Measurements from ENCODE around the gene MRPL21.

The MRPL21 gene

DNA sequence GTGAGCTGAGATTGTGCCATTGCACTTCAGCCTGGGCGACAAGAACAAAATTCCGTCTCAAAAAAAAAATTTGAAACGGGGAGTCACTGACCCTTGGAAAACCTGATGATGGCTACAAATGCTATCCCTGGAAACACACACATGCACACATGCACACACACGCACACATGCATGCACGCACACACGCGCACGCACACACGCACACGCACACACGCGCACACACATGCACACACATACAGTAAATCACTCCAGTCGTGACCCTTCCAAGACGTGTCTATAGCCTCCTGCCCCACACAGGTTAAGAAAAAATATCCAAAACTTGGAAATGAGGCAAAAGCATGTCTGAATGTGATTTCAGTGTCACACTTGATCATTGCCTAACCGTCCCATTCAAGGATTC, 55.2 kb downstream of the MRPL21 start:
- Mint-ChIP-seq H3K4me3 (no peak overlapping the region), H3K27ac (no peak overlapping the region), H3K4me1 (ENCODE audit: low read depth) (peaks cover 11% of the 10 kb centered on the region), H3K27me3 (peaks cover 5% of the 10 kb centered on the region), H3K9me3 (no peaks in the 10 kb centered on the region), H3K36me3 (ENCODE audit: low read depth) (no peaks in the 10 kb centered on the region)

DNA sequence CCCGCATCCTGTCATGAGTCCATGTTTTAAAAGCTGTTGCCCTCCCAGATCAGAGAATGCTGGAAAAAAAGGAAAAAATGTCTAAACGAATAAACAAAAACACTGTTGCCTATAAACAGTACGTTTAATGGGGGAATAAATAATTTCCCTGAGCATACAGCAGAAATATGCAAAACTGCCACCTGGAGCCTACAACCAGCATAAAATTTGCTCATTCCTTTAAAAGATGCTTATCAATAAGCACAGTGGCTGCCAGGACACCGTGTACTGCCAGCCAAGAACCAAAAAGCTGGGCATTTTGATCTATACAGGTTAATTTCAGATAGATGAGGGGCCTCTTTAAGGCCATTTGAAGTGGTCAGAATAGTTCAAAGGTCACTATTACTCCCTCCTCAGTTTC, 56.2 kb downstream of the MRPL21 start:
- no peak overlapping the region for H3K27ac Mint-ChIP-seq
- no peaks in the 10 kb centered on the region for H3K36me3 Mint-ChIP-seq (ENCODE audit: low read depth)
- no peaks in the 10 kb centered on the region for H3K9me3 Mint-ChIP-seq
- peaks cover 17% of the 10 kb centered on the region for H3K4me1 Mint-ChIP-seq (ENCODE audit: low read depth)
- no peak overlapping the region for H3K4me3 Mint-ChIP-seq
- no peaks in the 10 kb centered on the region for H3K27me3 Mint-ChIP-seq

DNA sequence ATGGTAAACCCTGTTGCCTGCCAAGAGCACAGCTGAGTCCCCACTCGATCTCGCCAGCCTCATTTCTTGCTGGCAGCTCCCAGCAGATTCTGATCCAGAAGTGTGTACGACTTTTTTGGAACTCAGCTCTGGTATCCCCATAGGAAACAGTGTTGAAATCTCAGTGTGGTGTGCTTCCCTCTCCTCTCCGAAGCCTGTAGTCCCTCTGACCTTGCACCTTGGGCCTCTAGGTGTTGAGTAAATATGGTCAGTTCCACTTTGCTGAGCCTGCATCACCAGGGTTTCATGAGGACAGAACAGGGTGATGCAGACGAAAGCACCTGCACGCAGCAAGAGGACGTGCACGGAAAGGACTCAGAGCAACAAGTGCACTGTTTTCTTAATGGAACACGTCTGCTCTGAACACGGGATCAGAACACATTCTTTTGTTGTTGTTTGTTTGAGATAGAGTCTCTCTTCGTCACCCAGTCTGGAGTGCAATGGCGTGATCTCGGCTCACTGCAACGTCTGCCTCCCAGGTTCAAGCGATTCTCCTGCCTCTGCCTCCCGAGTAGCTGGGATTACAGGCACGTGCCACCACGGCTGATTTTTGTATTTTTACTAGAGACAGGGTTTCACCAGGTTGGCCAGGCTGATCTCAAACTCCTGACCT, 58.2 kb downstream of the MRPL21 start:
- Mint-ChIP-seq H3K27me3 (no peaks in the 10 kb centered on the region), H3K4me1 (ENCODE audit: low read depth) (peaks cover 23% of the 10 kb centered on the region), H3K4me3 (no peak overlapping the region), H3K36me3 (ENCODE audit: low read depth) (no peaks in the 10 kb centered on the region), H3K9me3 (no peaks in the 10 kb centered on the region), H3K27ac (no peak overlapping the region)

- H3K36me3 Mint-ChIP-seq (ENCODE audit: low read depth): no peaks in the 10 kb centered on the region
- no peak overlapping the region for H3K27ac Mint-ChIP-seq
- H3K4me1 Mint-ChIP-seq (ENCODE audit: low read depth): peaks cover 30% of the 10 kb centered on the region
- H3K27me3 Mint-ChIP-seq: no peaks in the 10 kb centered on the region
- H3K9me3 Mint-ChIP-seq: no peaks in the 10 kb centered on the region
- no peak overlapping the region for H3K4me3 Mint-ChIP-seq
Measured at GRCh38 chr11:68844801-68845200, 58.8 kb downstream of the MRPL21 start.

DNA sequence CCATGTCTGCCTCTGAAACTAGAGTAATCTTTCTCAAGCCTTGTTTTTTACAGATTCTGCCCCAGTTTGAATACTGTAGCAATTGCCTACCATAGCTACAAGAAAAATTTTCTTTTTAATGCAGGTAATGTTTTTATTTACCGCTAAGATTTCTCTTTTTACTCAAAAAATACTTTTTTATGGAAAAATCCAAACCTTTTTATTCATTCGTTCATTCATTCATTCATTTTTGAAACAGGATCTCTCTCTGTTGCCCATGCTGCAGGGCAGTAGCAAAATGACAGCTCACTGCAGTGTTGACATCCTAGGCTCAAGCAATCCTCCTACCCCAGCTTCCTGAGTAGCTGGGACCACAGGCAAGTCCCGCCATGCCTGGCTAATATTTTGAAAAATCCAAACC, 59.3 kb downstream of the MRPL21 start:
- Mint-ChIP-seq H3K27ac (no peak overlapping the region), H3K4me3 (peak overlapping the region; percentile 90), H3K27me3 (no peaks in the 10 kb centered on the region), H3K9me3 (no peaks in the 10 kb centered on the region), H3K36me3 (ENCODE audit: low read depth) (no peaks in the 10 kb centered on the region), H3K4me1 (ENCODE audit: low read depth) (peaks cover 34% of the 10 kb centered on the region)

- Mint-ChIP-seq H3K4me1 (ENCODE audit: low read depth) (peaks cover 36% of the 10 kb centered on the region), H3K36me3 (ENCODE audit: low read depth) (no peaks in the 10 kb centered on the region), H3K9me3 (no peaks in the 10 kb centered on the region), H3K27ac (peak overlapping the region; percentile 69), H3K27me3 (no peaks in the 10 kb centered on the region), H3K4me3 (peak overlapping the region; percentile 90)
Measured at GRCh38 chr11:68843703-68844312, 59.8 kb downstream of the MRPL21 start.

- no peaks in the 10 kb centered on the region for H3K9me3 Mint-ChIP-seq
Measured at GRCh38 chr11:68843052-68843561, 60.5 kb downstream of the MRPL21 start.

DNA sequence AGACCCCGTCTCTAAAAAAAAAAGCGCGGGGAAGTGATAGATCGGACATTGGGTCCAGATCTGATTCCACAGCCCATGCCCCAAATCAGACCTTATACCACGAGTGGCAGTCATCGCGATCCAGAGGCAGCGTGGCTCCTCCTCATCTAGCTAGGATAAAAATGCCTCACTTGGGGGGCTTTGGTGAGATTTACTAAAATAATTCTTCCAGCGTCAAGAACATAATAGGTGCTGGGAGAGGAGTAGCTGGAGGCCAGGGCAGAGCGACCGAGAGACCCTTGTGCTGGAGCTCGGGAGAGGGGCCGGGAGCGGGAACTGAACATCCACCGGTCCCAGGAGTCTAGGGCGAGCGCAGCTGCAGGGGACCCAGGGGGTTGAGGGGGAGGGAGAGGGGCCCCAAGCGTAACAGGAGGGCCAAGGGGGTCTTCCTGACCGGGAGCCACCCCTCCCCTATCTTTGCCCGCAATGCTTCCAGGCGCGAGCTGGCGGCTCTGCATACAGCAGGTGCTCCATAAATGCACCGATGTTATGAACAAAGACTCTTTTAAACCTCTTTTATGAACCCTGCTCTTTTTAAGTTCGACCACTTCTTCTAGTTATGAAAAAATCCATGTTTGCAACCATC, 61.1 kb downstream of the MRPL21 start:
- Mint-ChIP-seq H3K27ac (peak overlapping the region; percentile 76), H3K27me3 (no peaks in the 10 kb centered on the region), H3K4me1 (ENCODE audit: low read depth) (peaks cover 48% of the 10 kb centered on the region), H3K9me3 (no peaks in the 10 kb centered on the region), H3K4me3 (peak overlapping the region; percentile 90), H3K36me3 (ENCODE audit: low read depth) (no peaks in the 10 kb centered on the region)

More at GRCh38 chr11:68843052-68843561, 60.5 kb downstream of the MRPL21 start:
- no peaks in the 10 kb centered on the region for H3K36me3 Mint-ChIP-seq (ENCODE audit: low read depth)
- H3K4me1 Mint-ChIP-seq (ENCODE audit: low read depth): peaks cover 43% of the 10 kb centered on the region
- peak overlapping the region; percentile 90 for H3K4me3 Mint-ChIP-seq
- H3K27me3 Mint-ChIP-seq: no peaks in the 10 kb centered on the region
- peak overlapping the region; percentile 76 for H3K27ac Mint-ChIP-seq

DNA sequence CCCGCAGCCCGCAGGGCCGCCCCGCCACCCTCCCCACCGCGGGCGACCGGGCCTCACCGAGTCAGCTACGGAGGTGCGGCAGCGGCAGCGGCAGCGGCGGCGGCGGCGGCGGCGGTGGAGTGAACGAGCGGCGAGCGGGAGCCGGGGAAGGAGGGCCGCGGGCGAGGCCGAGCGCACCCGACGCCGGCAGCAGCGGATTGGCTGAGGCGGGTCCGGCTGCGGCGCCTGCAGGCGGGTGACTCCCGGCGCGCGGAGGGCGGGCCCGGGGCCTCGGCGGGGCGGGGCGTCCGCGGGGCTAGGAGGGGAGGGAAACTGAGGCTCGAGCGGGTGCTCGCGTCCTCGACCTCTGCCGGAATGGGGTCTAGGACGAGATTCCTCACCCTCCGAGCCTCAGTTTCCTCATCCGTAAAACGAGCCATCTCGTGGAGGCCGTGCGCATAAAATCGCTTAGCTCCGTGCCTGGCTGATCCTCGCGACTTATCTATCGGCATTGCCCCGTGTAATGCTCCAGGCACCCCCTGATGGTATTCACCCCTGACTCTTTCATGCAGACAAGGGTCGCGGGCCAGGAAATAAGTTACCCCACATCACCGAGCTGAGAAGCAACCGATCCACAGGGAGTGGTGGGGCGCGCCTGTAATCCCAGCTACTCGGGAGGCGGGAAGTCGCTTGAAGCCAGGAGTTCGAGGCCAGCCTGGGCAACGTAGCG, 61.8 kb downstream of the MRPL21 start, which contains the start of gene CPT1A:
CPT1A (minus strand) TSS at position 199 of the 709 bp plus-strand sequence. CDS start 26,442 bp downstream, outside the sequence.
- Mint-ChIP-seq H3K9me3 (no peaks in the 10 kb centered on the region), H3K4me3 (peak within 1 kb of the TSS; percentile 90), H3K27ac (peak within 1 kb of the TSS; percentile 76), H3K27me3 (no peaks in the 10 kb centered on the region), H3K4me1 (ENCODE audit: low read depth) (peaks cover 55% of the 10 kb centered on the region), H3K36me3 (ENCODE audit: low read depth) (no peaks in the 10 kb centered on the region)
